ENCODE measurements around the gene SLCO2A1. TPM values are rescaled to one million over a fixed set of nuclear protein-coding genes. Genes with fewer than 3 reads are reported as not detected.

Gene SLCO2A1
- total RNA-seq, 4 donors from 2014 or later = 0.07 to 2.4 (median 1.3) TPM

- Histone ChIP-seq H3K27me3 (no peaks in the 10 kb centered on the region), H3K27ac (peak overlapping the region in 1 of 4 donors; percentile 14), H3K9me3 (no peaks in the 10 kb centered on the region), H3K36me3 (no peaks in the 10 kb centered on the region), H3K4me1 (no peaks in the 10 kb centered on the region), H3K4me3 (no peak overlapping the region)
- TF ChIP-seq POLR2A (IDR thresholded peaks at IDR 0.05) (no peak), CTCF (IDR thresholded peaks at IDR 0.05 in 4 of 5, conservative IDR thresholded peaks at IDR 0.05 in 1 of 5) (no peak)
- DNase-seq (no peak), ATAC-seq (no peak)
- in situ Hi-C loops (cut with MboI; ENCODE audit: low sequenced_read_pairs in 4 of 4) (no loop called here), intact Hi-C loops (cut with DNase I; ENCODE audit: low total_unique reads) (no loop called here)
These were observed 146.1 kb downstream of the SLCO2A1 start for GRCh38 chr3:133883641-133884040.

- Histone ChIP-seq H3K27ac (peak overlapping the region in 1 of 4 donors; percentile 14), H3K4me1 (no peaks in the 10 kb centered on the region), H3K36me3 (no peaks in the 10 kb centered on the region), H3K9me3 (no peaks in the 10 kb centered on the region), H3K4me3 (no peak overlapping the region), H3K27me3 (no peaks in the 10 kb centered on the region)
- DNase-seq (no peak), ATAC-seq (no peak)
- intact Hi-C loops (cut with DNase I; ENCODE audit: low total_unique reads) (no loop called here), in situ Hi-C loops (cut with MboI; ENCODE audit: low sequenced_read_pairs in 4 of 4) (no loop called here)
- TF ChIP-seq POLR2A (IDR thresholded peaks at IDR 0.05) (no peak), CTCF (IDR thresholded peaks at IDR 0.05 in 4 of 5, conservative IDR thresholded peaks at IDR 0.05 in 1 of 5) (no peak)
These were observed 146.6 kb downstream of the SLCO2A1 start for GRCh38 chr3:133882986-133883586.

DNA sequence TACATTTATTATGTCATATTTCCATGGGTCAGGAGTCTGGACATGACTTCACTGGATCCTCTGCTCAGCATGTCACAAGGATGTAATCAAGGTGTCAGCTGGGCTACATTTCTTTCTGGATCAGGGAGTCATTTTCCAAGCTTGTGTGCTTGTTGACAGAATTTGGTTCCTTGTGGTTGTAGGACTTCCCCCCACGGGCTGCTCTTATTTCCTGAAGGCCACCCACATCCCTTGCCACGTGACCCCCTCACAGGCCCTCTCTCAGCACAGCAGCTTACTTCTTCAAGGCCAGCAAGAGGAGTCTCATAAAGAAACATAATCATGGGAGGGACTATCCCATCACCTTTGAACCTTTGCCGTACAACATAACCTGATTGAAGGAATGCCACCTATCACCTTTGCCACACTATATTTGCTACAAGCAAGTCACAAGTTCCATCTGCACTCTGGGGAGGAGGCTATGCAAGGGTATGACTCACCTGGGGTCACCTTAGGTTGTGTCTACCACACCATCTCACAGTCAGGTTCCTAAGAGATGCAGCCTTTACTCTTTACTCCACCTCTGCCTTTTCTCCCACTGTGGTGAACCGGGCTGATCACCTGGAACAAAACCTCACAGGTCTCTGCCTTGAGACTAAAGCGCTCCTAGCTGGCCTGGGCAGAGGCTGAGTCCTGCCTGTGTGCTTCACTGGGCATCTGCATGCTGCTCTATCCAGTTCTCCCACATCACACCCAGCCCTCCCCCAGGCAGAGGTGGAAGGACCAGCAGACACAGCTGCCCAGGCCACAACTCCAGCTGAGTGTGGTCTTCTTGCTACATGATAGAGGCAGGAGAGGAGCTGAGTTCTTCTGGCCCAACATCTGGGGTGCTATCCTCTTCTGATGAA lies 147.5 kb downstream of the SLCO2A1 start:
- TF ChIP-seq CTCF (IDR thresholded peaks at IDR 0.05 in 4 of 5, conservative IDR thresholded peaks at IDR 0.05 in 1 of 5) (no peak), POLR2A (IDR thresholded peaks at IDR 0.05) (no peak)
- intact Hi-C loops (cut with DNase I; ENCODE audit: low total_unique reads) = no loop called here
- H3K9me3 ChIP-seq = no peaks in the 10 kb centered on the region
- DNase-seq (no peak), ATAC-seq (no peak)
- H3K36me3 ChIP-seq = no peaks in the 10 kb centered on the region
- H3K27ac ChIP-seq = no peak overlapping the region
- in situ Hi-C loops (cut with MboI; ENCODE audit: low sequenced_read_pairs in 4 of 4) = no loop called here
- no peaks in the 10 kb centered on the region for H3K4me1 ChIP-seq
- no peaks in the 10 kb centered on the region for H3K27me3 ChIP-seq
- H3K4me3 ChIP-seq = no peak overlapping the region

DNA sequence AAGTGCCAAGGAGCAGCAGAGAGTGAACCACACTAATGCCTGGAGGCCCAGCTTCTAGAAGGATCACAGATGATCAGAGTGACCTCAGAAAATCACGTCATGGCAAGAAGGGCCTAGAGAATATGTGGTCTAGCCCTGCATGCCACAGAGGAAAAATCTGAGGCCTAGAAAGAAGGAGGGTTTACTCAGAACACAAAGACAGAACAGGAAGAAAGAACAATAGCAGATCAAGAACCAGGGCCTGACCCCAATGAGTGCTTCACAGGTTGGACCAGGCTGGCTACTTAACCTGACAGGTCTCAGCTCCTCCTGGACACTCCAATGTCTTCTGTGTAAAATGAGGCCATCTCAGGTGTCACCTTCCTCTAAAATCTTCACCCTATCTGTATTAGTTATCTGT lies 148.2 kb downstream of the SLCO2A1 start:
- in situ Hi-C loops (cut with MboI; ENCODE audit: low sequenced_read_pairs in 4 of 4) = no loop called here
- intact Hi-C loops (cut with DNase I; ENCODE audit: low total_unique reads) = no loop called here
- Histone ChIP-seq H3K27ac (no peak overlapping the region), H3K9me3 (no peaks in the 10 kb centered on the region), H3K36me3 (no peaks in the 10 kb centered on the region), H3K27me3 (no peaks in the 10 kb centered on the region), H3K4me3 (no peak overlapping the region), H3K4me1 (no peaks in the 10 kb centered on the region)
- TF ChIP-seq POLR2A (IDR thresholded peaks at IDR 0.05) = no peak
- no peak for TF ChIP-seq CTCF (IDR thresholded peaks at IDR 0.05 in 4 of 5, conservative IDR thresholded peaks at IDR 0.05 in 1 of 5)
- ATAC-seq (no peak), DNase-seq (no peak)
